Right ventricle myocardium superior (tissue), 1 donor: ENCODE data around the gene SERPINB1. TPM values are rescaled to one million over a fixed set of nuclear protein-coding genes. Genes with fewer than 3 reads are reported as not detected.
"Not testable (repeated sequence)": the region's sequence is repeated elsewhere in the genome, so short reads cannot be mapped to it uniquely, and the experiment has no call there.

Experiments used
- ATAC-seq: fragments of 200-7000 bp; cut with Tn5 transposase; one replicate; pipeline ENCODE4 v1.9.1; 2020; ENCODE audit warnings: mild to moderate bottlenecking; ENCODE audit not compliant: poor library complexity
- DNase-seq: peaks from one replicate; pipeline ENCODE4 v3.0.0-alpha.2; 2020
- intact Hi-C: fragments of 100-400 bp; cut with DNase I; formaldehyde crosslinking; loops from one replicate; pipeline ENCODE4 v1.11.2; 2022
- total RNA-seq: library from RNA; stranded (reverse); fragmentation: NEBNext Ultra II Directional; extraction: Animal tissue kit (Norgen Biotek cat#: 25700); gene quantifications from one replicate; pipeline ENCODE4 v1.2.1, GENCODE V29; 2021
- donor health status: DM: no; HTN: yes; CAD: no; lungs with severe emphysema.

Gene SERPINB1
- total RNA-seq, 1 donor from 2014 or later = 25.3 TPM

- DNase-seq, intact Hi-C loops, ATAC-seq: not testable (repeated sequence)
These were observed 40.0 kb downstream of the SERPINB1 start for GRCh38 chr6:2801687-2802086.

DNA sequence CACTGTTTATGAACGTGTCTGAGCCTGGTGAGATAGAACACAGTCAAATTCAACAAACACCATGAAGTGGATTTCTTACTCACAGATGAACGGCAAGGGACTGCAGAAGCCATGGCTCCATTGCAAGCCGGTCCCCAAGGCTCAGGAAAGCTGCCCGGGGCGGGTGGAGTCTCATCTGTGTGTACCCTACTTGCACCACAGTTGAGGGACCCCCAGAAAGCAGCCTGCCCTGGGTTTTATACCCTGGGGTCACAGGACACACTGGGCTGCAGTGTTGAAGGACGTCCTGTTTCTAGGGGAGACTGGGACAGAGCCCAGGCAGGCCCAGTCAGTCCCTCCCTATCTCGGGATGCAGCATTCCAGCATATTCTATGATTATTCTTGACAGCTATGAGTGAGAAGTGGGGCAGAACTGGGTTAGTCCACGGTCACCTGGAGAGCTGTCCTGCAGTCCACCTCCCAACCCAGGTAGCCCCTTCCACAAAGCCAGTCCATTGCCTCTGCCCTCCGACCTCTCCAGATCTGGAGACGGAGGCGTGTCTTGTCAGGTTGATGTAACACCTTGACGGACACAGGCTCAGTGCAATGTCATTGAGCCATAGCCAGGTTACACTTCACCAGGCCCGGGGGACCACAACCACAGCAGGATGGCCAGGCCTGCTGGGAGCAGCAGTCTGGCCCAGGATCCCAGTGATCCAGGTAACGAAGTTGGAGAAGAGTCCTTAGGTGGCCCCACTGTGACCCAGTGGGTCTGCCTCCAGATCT, 40.9 kb downstream of the SERPINB1 start:
- DNase-seq (no peak), ATAC-seq (no peak)
- intact Hi-C loops = no loop called here

- peak; percentile 36 for ATAC-seq
- no peak for DNase-seq
- intact Hi-C loops = no loop called here
These were observed 41.6 kb downstream of the SERPINB1 start for GRCh38 chr6:2799936-2800527.

- ATAC-seq (no peak), DNase-seq (no peak)
- intact Hi-C loops = no loop called here
These were observed 43.0 kb downstream of the SERPINB1 start for GRCh38 chr6:2798586-2799134.

DNA sequence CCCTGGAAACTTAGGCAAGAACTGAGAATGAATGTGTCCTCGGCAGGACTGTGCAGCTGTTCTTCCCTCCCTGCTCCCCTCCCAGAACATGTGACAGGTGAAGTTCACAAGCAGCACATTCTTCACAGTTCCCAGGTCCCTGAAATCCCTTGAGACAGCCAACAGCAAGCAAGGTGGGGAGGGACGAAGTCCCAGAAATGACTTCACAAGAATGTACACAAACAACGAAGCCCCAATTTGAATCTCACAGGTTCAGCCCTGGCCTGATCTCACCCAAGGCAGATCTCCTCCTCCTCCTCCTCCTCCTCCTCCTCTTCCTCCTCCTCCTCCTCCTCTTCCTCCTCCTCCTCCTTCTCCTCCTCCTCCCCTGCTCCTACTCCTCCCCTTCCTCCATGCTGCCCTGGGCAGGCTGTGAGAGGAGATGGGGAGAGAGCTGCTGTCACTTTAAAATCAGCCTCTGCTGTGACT, 44.1 kb downstream of the SERPINB1 start:
- DNase-seq (no peak), ATAC-seq (no peak)
- intact Hi-C loops = no loop called here

- no peak for ATAC-seq
- no peak for DNase-seq
- intact Hi-C loops = no loop called here
These were observed 44.8 kb downstream of the SERPINB1 start for GRCh38 chr6:2796861-2797260.

GRCh38 chr6:2795956-2796355, 45.7 kb downstream of the SERPINB1 start:
- intact Hi-C loops = no loop called here
- DNase-seq (no peak), ATAC-seq (no peak)

DNA sequence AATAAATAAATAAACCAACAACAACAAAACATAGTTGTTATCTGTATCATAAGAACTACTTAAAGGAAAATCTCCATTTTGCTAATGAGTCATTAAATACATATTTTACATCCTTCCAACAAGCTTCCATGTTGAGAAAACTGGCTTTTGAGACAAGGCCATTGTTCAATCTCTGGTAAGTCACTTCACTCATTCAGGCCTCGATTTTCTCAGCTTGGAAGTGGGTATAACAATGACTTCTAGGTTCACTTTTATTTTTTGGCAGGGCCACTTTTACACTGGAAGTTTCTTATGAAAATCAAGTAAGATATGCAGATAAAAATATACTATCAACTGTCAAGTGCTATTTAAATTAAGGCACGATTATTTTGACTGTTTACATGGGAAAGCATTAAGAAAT, 46.5 kb downstream of the SERPINB1 start:
- intact Hi-C loops = no loop called here
- ATAC-seq = no peak

DNA sequence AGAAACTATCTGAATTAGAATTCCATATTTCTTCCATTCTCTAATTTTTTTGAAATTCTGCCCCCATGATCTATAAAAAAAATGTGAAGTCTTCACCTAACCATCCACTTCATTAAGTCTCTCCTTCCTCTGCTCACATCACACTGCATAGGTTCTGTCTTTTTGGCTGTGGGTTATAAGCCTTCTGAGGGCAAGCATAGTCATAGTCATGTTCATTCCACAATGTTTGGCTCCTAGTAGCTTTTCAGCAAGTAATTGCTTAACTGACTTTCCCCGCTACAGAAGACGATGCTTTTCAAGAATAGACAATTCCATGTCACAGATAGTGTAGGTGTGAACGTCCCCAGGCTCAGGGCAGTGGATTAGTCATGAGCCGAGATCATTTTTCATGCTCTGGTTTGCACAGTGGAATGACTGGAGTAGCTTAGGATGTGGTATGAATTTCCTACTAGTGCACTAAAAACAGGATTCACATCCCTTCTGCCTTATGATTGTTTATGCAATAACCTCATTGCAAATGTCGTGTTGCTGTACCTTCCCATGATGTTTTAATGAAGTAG, 47.4 kb downstream of the SERPINB1 start:
- no peak for DNase-seq
- ATAC-seq = no peak
- intact Hi-C loops = loop anchor here (5.0 kb wide), 3 partner anchors 33 to 138 kb away; no protein-coding TSS in a partner anchor

More for the DNA sequence above, 46.5 kb downstream of the SERPINB1 start:
- no peak for DNase-seq

GRCh38 chr6:2793534-2794151, 48.0 kb downstream of the SERPINB1 start:
- intact Hi-C loops = loop anchor here (5.0 kb wide), 3 partner anchors 34 to 139 kb away; no protein-coding TSS in a partner anchor
- ATAC-seq (peak; percentile 18), DNase-seq (peak; percentile 51)

DNA sequence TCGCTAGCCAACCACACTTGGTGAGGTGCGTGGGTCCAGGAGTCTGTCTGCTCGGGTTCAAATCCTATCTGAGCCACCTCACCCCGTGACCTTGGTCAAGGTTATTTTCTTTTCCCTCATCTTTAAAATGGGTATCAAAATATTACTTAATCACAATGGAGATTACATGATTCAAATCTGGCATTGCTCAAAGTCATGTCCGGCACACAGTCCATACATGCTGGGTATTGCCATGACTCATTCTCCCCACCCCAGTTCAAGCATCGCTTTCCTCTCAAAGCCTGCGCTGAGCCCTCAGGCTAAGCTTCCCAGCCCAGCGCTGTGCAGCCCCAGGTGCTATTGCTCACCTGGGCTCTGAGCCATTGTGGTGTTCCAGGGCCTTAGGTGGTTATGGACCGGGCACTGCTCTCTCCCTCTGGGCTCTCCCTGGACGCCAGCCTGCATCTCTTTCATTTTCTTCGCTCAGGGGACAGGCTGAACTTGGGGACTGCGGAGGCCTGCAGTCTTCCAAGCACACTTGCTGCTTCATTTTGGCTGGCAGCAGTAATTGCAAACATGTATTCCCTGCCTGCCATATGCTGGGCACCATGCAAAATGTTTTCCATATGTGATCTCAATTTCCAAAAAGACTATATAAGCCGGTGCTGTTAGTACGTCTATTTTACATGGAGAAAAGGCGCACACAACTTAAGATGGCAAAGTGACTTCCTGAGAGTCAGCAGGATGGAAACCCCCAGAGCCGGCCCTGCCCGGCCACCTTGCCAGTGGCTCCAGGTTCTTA, 49.1 kb downstream of the SERPINB1 start:
- ATAC-seq (no peak), DNase-seq (no peak)
- intact Hi-C loops = loop anchor here (5.0 kb wide), 3 partner anchors 35 to 140 kb away; no protein-coding TSS in a partner anchor

GRCh38 chr6:2791450-2791974, 50.2 kb downstream of the SERPINB1 start:
- intact Hi-C loops = loop anchor here (5.0 kb wide), 3 partner anchors 36 to 141 kb away; no protein-coding TSS in a partner anchor
- ATAC-seq (peak; percentile 3), DNase-seq (no peak)

GRCh38 chr6:2790588-2791449, 50.8 kb downstream of the SERPINB1 start:
- intact Hi-C loops = loop anchor here (5.0 kb wide), 3 partner anchors 36 to 141 kb away; no protein-coding TSS in a partner anchor
- ATAC-seq (peak; percentile 87), DNase-seq (peak; percentile 59)

DNA sequence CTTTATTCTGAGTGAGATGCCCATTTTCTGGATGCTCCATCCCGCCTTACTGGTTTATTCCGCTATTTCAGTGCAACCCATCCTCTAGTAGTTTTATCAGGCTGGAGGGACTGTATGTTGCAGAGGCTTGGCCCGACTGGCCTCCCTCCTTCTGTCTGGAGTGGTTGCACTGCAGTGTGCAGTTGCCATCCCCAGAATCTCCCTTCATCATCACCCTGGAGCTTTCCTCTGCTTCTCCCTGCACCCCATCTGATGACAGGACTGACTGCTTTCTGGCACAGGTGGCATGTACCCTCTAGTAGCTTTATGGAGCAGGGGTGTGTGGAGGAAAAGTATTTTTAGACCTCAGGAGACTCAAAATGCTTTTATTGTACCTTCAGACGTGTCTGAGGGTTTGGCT, 55.4 kb downstream of the SERPINB1 start:
- peak; percentile 23 for ATAC-seq
- no peak for DNase-seq
- intact Hi-C loops = no loop called here

- intact Hi-C loops = no loop called here
- DNase-seq (no peak), ATAC-seq (no peak)
These were observed 56.7 kb downstream of the SERPINB1 start for GRCh38 chr6:2784930-2785329.

GRCh38 chr6:2784061-2784460, 57.6 kb downstream of the SERPINB1 start:
- ATAC-seq (no peak), DNase-seq (no peak)
- intact Hi-C loops = no loop called here
